WTC11 (cell line): ENCODE results near the gene FSTL3.

Experiments
- ELF4 ChIP-seq: sonication (generic); formaldehyde crosslinking; IDR thresholded peaks from 2 replicates; pipeline ENCODE4 v1.8.1; 2022; ENCODE audit warnings: low read depth, mild to moderate bottlenecking, moderate library complexity, missing genetic modification reagents
- ETV6 ChIP-seq: sonication (generic); formaldehyde crosslinking; IDR thresholded peaks from 2 replicates; pipeline ENCODE4 v1.8.1; 2022; ENCODE audit warnings: mild to moderate bottlenecking, missing genetic modification reagents
- FOXK1 ChIP-seq: sonication (generic); formaldehyde crosslinking; IDR thresholded peaks from 2 replicates; pipeline ENCODE4 v1.8.0; 2022; ENCODE audit warnings: mild to moderate bottlenecking, moderate library complexity, missing genetic modification reagents
- JAZF1 ChIP-seq: fragments of 250-450 bp; sonication (Bioruptor Pico); IDR thresholded peaks from 2 replicates; pipeline ENCODE4 v1.9.0; 2021; ENCODE audit warnings: moderate library complexity, mild to moderate bottlenecking, inconsistent platforms
- NFE2L1 ChIP-seq: sonication (generic); formaldehyde crosslinking; IDR thresholded peaks from 2 replicates; pipeline ENCODE4 v1.8.1; 2023; ENCODE audit warnings: missing genetic modification reagents
- SMAD4 ChIP-seq: sonication (generic); formaldehyde crosslinking; IDR thresholded peaks from 2 replicates; pipeline ENCODE4 v1.8.0; 2022; ENCODE audit warnings: mild to moderate bottlenecking, missing genetic modification reagents
- SOX15 ChIP-seq: fragments of 250-450 bp; sonication (Bioruptor Pico); IDR thresholded peaks from 2 replicates; pipeline ENCODE4 v1.9.0; 2021; ENCODE audit warnings: mild to moderate bottlenecking
- TEAD1 ChIP-seq: sonication (generic); formaldehyde crosslinking; IDR thresholded peaks from 2 replicates; pipeline ENCODE4 v1.8.0; 2022; ENCODE audit warnings: mild to moderate bottlenecking, missing genetic modification reagents
- ZNF121 ChIP-seq: sonication (generic); formaldehyde crosslinking; IDR thresholded peaks from 2 replicates; pipeline ENCODE4 v1.8.0; 2023; ENCODE audit warnings: missing genetic modification reagents
- TF ChIP-seq, protein P1 (sequence below): sonication (generic); formaldehyde crosslinking; IDR thresholded peaks from 2 replicates; pipeline ENCODE4 v1.8.1; 2023; ENCODE audit warnings: mild to moderate bottlenecking, missing genetic modification reagents, moderate library complexity
- TF ChIP-seq, protein P2 (sequence below): fragments of 200-600 bp; IDR thresholded peaks from 2 replicates; pipeline ENCODE4 v1.8.0; 2022; ENCODE audit warnings: antibody characterized with exemption
- TF ChIP-seq, protein P3 (sequence below): sonication (generic); formaldehyde crosslinking; IDR thresholded peaks from 2 replicates; pipeline ENCODE4 v1.8.0; 2022; ENCODE audit warnings: mild to moderate bottlenecking, missing genetic modification reagents

DNA sequence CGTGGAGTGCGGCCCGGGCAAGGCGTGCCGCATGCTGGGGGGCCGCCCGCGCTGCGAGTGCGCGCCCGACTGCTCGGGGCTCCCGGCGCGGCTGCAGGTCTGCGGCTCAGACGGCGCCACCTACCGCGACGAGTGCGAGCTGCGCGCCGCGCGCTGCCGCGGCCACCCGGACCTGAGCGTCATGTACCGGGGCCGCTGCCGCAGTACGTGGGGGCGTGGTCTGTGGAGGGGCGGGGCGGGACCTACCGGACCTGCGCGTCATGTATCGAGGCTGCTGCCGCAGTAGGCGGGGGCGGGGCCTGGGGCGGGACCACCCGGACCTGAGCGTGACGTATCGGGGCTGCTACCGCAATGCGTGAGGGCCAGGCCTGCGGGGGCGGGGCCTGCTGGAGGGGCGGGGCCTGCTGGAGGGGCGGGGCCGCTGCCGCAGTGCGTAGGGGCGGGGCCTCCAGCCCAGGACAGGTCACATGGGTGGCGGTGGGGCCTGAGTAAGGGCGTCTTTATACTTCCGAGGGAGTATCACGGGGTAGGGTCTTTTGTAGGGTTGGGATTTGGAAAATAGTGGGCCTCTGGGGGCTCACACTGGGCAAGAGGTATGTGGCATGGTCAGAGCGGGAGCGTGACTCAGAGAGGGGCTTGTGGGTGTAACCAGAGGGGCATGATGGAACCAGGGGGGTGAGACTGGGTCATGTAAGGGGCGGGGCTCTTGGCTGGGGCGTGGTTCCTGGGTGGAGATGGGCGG is 4.3 kb downstream of the FSTL3 start:
- TF ChIP-seq ELF4 (no peak), JAZF1 (CRISPR knock-in tag) (no peak), SOX15 (CRISPR knock-in tag) (no peak), SMAD4 (CRISPR knock-in tag) (no peak), FOXK1 (0 out of 2 replicates have a peak, but pooled peaks have one; percentile 43), TEAD1 (no peak), ETV6 (CRISPR knock-in tag) (peak; percentile 87), ZNF121 (CRISPR knock-in tag) (no peak), NFE2L1 (CRISPR knock-in tag) (0 out of 2 replicates have a peak, but pooled peaks have one; percentile 42)
- TF ChIP-seq, protein P1, sequence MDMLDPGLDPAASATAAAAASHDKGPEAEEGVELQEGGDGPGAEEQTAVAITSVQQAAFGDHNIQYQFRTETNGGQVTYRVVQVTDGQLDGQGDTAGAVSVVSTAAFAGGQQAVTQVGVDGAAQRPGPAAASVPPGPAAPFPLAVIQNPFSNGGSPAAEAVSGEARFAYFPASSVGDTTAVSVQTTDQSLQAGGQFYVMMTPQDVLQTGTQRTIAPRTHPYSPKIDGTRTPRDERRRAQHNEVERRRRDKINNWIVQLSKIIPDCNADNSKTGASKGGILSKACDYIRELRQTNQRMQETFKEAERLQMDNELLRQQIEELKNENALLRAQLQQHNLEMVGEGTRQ (CRISPR knock-in tag), result peak; percentile 85
- TF ChIP-seq, protein P2, sequence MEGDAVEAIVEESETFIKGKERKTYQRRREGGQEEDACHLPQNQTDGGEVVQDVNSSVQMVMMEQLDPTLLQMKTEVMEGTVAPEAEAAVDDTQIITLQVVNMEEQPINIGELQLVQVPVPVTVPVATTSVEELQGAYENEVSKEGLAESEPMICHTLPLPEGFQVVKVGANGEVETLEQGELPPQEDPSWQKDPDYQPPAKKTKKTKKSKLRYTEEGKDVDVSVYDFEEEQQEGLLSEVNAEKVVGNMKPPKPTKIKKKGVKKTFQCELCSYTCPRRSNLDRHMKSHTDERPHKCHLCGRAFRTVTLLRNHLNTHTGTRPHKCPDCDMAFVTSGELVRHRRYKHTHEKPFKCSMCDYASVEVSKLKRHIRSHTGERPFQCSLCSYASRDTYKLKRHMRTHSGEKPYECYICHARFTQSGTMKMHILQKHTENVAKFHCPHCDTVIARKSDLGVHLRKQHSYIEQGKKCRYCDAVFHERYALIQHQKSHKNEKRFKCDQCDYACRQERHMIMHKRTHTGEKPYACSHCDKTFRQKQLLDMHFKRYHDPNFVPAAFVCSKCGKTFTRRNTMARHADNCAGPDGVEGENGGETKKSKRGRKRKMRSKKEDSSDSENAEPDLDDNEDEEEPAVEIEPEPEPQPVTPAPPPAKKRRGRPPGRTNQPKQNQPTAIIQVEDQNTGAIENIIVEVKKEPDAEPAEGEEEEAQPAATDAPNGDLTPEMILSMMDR, result no peak
- TF ChIP-seq, protein P3, sequence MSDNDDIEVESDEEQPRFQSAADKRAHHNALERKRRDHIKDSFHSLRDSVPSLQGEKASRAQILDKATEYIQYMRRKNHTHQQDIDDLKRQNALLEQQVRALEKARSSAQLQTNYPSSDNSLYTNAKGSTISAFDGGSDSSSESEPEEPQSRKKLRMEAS (CRISPR knock-in tag), result no peak
